Measurements from ENCODE around the gene PDE6A.

Gene PDE6A

GRCh38 chr5:149832636-149833035 is 112.0 kb downstream of the PDE6A start:
- no peak for DNase-seq (ENCODE audit: low spot score)
- in situ Hi-C loops (cut with MboI; ENCODE audit: low sequenced_read_pairs, unreplicated experiment) = no loop called here
- no peak for TF ChIP-seq CTCF (IDR thresholded peaks at IDR 0.05; ENCODE audit: borderline replicate concordance, control extremely low read depth, extremely low read depth, insufficient read depth, missing control alignments)

- in situ Hi-C loops (cut with MboI; ENCODE audit: low sequenced_read_pairs, unreplicated experiment) = no loop called here
- no peak for TF ChIP-seq CTCF (IDR thresholded peaks at IDR 0.05; ENCODE audit: borderline replicate concordance, control extremely low read depth, extremely low read depth, insufficient read depth, missing control alignments)
- DNase-seq (ENCODE audit: low spot score) = peak; percentile 86
Measured at GRCh38 chr5:149831492-149831891, 113.1 kb downstream of the PDE6A start.

- no peak for TF ChIP-seq CTCF (IDR thresholded peaks at IDR 0.05; ENCODE audit: borderline replicate concordance, control extremely low read depth, extremely low read depth, insufficient read depth, missing control alignments)
- no peak for DNase-seq (ENCODE audit: low spot score)
- in situ Hi-C loops (cut with MboI; ENCODE audit: low sequenced_read_pairs, unreplicated experiment) = no loop called here
Measured at GRCh38 chr5:149830579-149830978, 114.0 kb downstream of the PDE6A start.

GRCh38 chr5:149829954-149830353 is 114.6 kb downstream of the PDE6A start:
- in situ Hi-C loops (cut with MboI; ENCODE audit: low sequenced_read_pairs, unreplicated experiment) = loop anchor here (5.0 to 10.0 kb wide), 2 partner anchors 165 to 193 kb away; no protein-coding TSS in a partner anchor
- DNase-seq (ENCODE audit: low spot score) = no peak
- no peak for TF ChIP-seq CTCF (IDR thresholded peaks at IDR 0.05; ENCODE audit: borderline replicate concordance, control extremely low read depth, extremely low read depth, insufficient read depth, missing control alignments)

GRCh38 chr5:149828161-149829011 is 116.2 kb downstream of the PDE6A start:
- in situ Hi-C loops (cut with MboI; ENCODE audit: low sequenced_read_pairs, unreplicated experiment) = loop anchor here (5.0 to 10.0 kb wide), 2 partner anchors 164 to 191 kb away; no protein-coding TSS in a partner anchor

GRCh38 chr5:149827546-149827945 is 117.0 kb downstream of the PDE6A start:
- in situ Hi-C loops (cut with MboI; ENCODE audit: low sequenced_read_pairs, unreplicated experiment) = loop anchor here (5.0 to 10.0 kb wide), 2 partner anchors 163 to 190 kb away; no protein-coding TSS in a partner anchor
- no peak for TF ChIP-seq CTCF (IDR thresholded peaks at IDR 0.05; ENCODE audit: borderline replicate concordance, control extremely low read depth, extremely low read depth, insufficient read depth, missing control alignments)
- DNase-seq (ENCODE audit: low spot score) = no peak

More at GRCh38 chr5:149828161-149829011, 116.2 kb downstream of the PDE6A start:
- DNase-seq (ENCODE audit: low spot score) = peak; percentile 85
- TF ChIP-seq CTCF (IDR thresholded peaks at IDR 0.05; ENCODE audit: borderline replicate concordance, control extremely low read depth, extremely low read depth, insufficient read depth, missing control alignments) = peak; percentile 81

All from GM13976 (cell line).